B cell (primary cell): Measurements from ENCODE around the gene SPEF1. TPM values are rescaled to one million over a fixed set of nuclear protein-coding genes. Genes with fewer than 3 reads are reported as not detected.

Experiments
- ATAC-seq: fragments of 200-7000 bp; cut with Tn5 transposase; one replicate; pipeline ENCODE4 v1.10.0; 2021; ENCODE audit warnings: low read depth, mild to moderate bottlenecking, moderate number of reproducible peaks, moderate library complexity
- CTCF ChIA-PET: fragments of 350-600 bp; sonication (Branson Sonifier 250); formaldehyde crosslinking; loops from one replicate; lab custom pipeline; 2021; ENCODE audit warnings: antibody characterized with exemption, inconsistent platforms; lab: Charles Lee
- POLR2A ChIA-PET: fragments of 350-600 bp; sonication (Branson Sonifier 250); formaldehyde crosslinking; loops from one replicate; lab custom pipeline; 2021; ENCODE audit warnings: antibody characterized with exemption; lab: Charles Lee
- DNase-seq: peaks from one replicate; pipeline ENCODE4 v3.0.0; 2013
- H2AFZ ChIP-seq: 2 replicates; pipeline ENCODE4 v1.6.1; 2012; ENCODE audit warnings: mild to moderate bottlenecking, low read depth, low read length; ENCODE audit not compliant: insufficient read depth, poor library complexity, severe bottlenecking
- H3K27ac ChIP-seq, 2 donors: 1 replicate in 1 of 2; 2 replicates in 1 of 2; pipeline ENCODE4 v1.5.1; 2012 to 2013; ENCODE audit warnings: low read length in 2 of 2, mild to moderate bottlenecking in 2 of 2, moderate library complexity in 1 of 2
- H3K27me3 ChIP-seq, 4 experiments: fragments of 200-600 bp in 1 of 4; sonication (generic) in 1 of 4; replicated peaks in 1 of 4; 1 replicate in 2 of 4; 2 replicates in 2 of 4; pipeline versions ENCODE4 v1.6.1 to v1.7.0; 2013 to 2016; ENCODE audit warnings: low read length in 3 of 4, mild to moderate bottlenecking in 2 of 4, mixed read lengths in 1 of 4, moderate library complexity in 1 of 4; ENCODE audit not compliant: insufficient read depth in 4 of 4, control insufficient read depth in 3 of 4; ENCODE audit errors: control extremely low read depth in 1 of 4
- H3K36me3 ChIP-seq, 2 experiments: replicated peaks in 1 of 2; 1 replicate in 1 of 2; 2 replicates in 1 of 2; pipeline versions ENCODE4 v1.6.1 to v1.7.1; 2013; ENCODE audit warnings: low read length in 1 of 2; ENCODE audit not compliant: insufficient read depth in 2 of 2, control insufficient read depth in 1 of 2; ENCODE audit errors: control extremely low read depth in 1 of 2, extremely low read depth in 1 of 2
- H3K4me1 ChIP-seq, 2 donors: fragments of 200-600 bp in 1 of 2; sonication (generic) in 1 of 2; 1 replicate in 1 of 2; 2 replicates in 1 of 2; pipeline versions ENCODE4 v1.5.1 to v1.6.1; 2013 to 2017; ENCODE audit warnings: low read length in 2 of 2; ENCODE audit not compliant: control insufficient read depth in 2 of 2, insufficient read depth in 2 of 2
- H3K4me2 ChIP-seq: replicated peaks from 2 replicates; pipeline ENCODE3; 2012; ENCODE audit warnings: mild to moderate bottlenecking, low read depth, low read length; ENCODE audit not compliant: poor library complexity, severe bottlenecking
- H3K4me3 ChIP-seq, 5 experiments: fragments of 200-600 bp in 1 of 5; sonication (generic) in 1 of 5; 1 replicate in 3 of 5; 2 replicates in 2 of 5; pipeline versions ENCODE4 v1.5.1 to v1.7.0; 2011 to 2016; ENCODE audit warnings: low read length in 4 of 5, mild to moderate bottlenecking in 4 of 5, low read depth in 2 of 5, control low read depth in 1 of 5, moderate library complexity in 1 of 5; ENCODE audit not compliant: insufficient read depth in 1 of 5; ENCODE audit errors: control extremely low read depth in 1 of 5, extremely low read depth in 1 of 5
- H3K79me2 ChIP-seq: fragments of 200-600 bp; sonication (generic); one replicate; pipeline ENCODE4 v1.6.0; 2016; ENCODE audit warnings: low read length; ENCODE audit not compliant: control insufficient read depth, insufficient read depth
- H3K9ac ChIP-seq: fragments of 200-600 bp; sonication (generic); 2 replicates; pipeline ENCODE4 v1.6.1; 2017; ENCODE audit warnings: mild to moderate bottlenecking, low read length, moderate library complexity
- H3K9me3 ChIP-seq, 3 donors: one replicate each; pipeline versions ENCODE4 v1.6.1 to v1.7.1; 2013; ENCODE audit warnings: low read length in 2 of 3; ENCODE audit not compliant: control insufficient read depth in 2 of 3, insufficient read depth in 1 of 3; ENCODE audit errors: control extremely low read depth in 1 of 3
- H4K20me1 ChIP-seq: 2 replicates; pipeline ENCODE4 v1.6.0; 2012; ENCODE audit warnings: mild to moderate bottlenecking, low read length; ENCODE audit not compliant: insufficient read depth, control insufficient read depth, poor library complexity, severe bottlenecking
- H3K27ac Mint-ChIP-seq: one replicate; pipeline ENCODE4 v1.8.0; 2021; ENCODE audit warnings: mixed read lengths
- H3K27me3 Mint-ChIP-seq: one replicate; pipeline ENCODE4 v1.8.0; 2021; ENCODE audit warnings: mixed read lengths
- H3K4me1 Mint-ChIP-seq: one replicate; pipeline ENCODE4 v1.8.0; 2021; ENCODE audit warnings: mixed read lengths
- H3K4me3 Mint-ChIP-seq: one replicate; pipeline ENCODE4 v1.8.0; 2021; ENCODE audit warnings: mixed read lengths
- H3K9me3 Mint-ChIP-seq: one replicate; pipeline ENCODE4 v1.8.0; 2022; ENCODE audit warnings: mixed read lengths; ENCODE audit not compliant: insufficient read depth
- CTCF ChIP-seq: fragments of 200-600 bp; IDR thresholded peaks from one replicate; pipeline ENCODE4 v1.8.0; 2022; ENCODE audit warnings: antibody characterized with exemption, mild to moderate bottlenecking
- EZH2 ChIP-seq: IDR thresholded peaks from 2 replicates; pipeline ENCODE4 v1.6.1; 2012; ENCODE audit warnings: borderline replicate concordance, low read depth, mild to moderate bottlenecking, moderate library complexity, low read length; ENCODE audit not compliant: insufficient read depth, poor library complexity, severe bottlenecking
- WGBS: methylation state at CpG from one replicate; pipeline ENCODE4 v1.1.5; 2013; ENCODE audit warnings: missing lambda C conversion rate; ENCODE audit not compliant: insufficient coverage; 5-methylcytosine and 5-hydroxymethylcytosine counted together
- intact Hi-C: fragments of 100-400 bp; cut with micrococcal nuclease; formaldehyde crosslinking; loops from one replicate; pipeline ENCODE4 v1.10.0; 2022
- polyA plus RNA-seq: library from polyadenylated mRNA; depleted of rRNA; stranded (reverse); fragments of >200 nt; gene quantifications from 2 replicates; pipeline ENCODE4 v1.2.3, GENCODE V29; 2012
- total RNA-seq, 2 donors: library from RNA; stranded (reverse); fragments of 120-200 nt in 1 of 2; gene quantifications; 1 replicate in 1 of 2; 2 replicates in 1 of 2; pipeline versions ENCODE4 v1.2.3 to v1.2.4, GENCODE V29; 2013 to 2022

Gene SPEF1
- total and polyA plus RNA-seq, 2 donors (not counting 1 experiment from before 2014, with no cell fraction given): not detected

GRCh38 chr20:3801846-3802245 lies 20.6 kb upstream of the SPEF1 start:
- Mint-ChIP-seq H3K4me1 (peaks cover 63% of the 10 kb centered on the region), H3K9me3 (no peaks in the 10 kb centered on the region), H3K27ac (peak overlapping the region; percentile 32), H3K27me3 (no peaks in the 10 kb centered on the region), H3K4me3 (no peak overlapping the region)
- Histone ChIP-seq H3K27ac (peak overlapping the region in 1 of 2 donors; percentile 85), H3K36me3 (peaks cover 0 to 62% of the 10 kb centered on the region in 2 experiments), H3K9ac (no peak overlapping the region), H3K9me3 (no peaks in the 10 kb centered on the region), H4K20me1 (peaks cover 4% of the 10 kb centered on the region), H3K4me3 (no peak overlapping the region), H3K79me2 (peaks cover 42% of the 10 kb centered on the region), H2AFZ (no peak overlapping the region), H3K4me1 (peaks cover 46 to 62% of the 10 kb centered on the region in 2 donors), H3K27me3 (no peaks in the 10 kb centered on the region), H3K4me2 (no peak overlapping the region)
- ATAC-seq: no peak
- ChIA-PET POLR2A (no interaction called here), CTCF (interaction anchor here (1.2 to 2.7 kb wide), 2 partner anchors 13 to 53 kb away, joined by 3 to 13 read pairs; no protein-coding TSS in a partner anchor)
- WGBS: 99% methylated on average over 13 of the region's 13 CpGs
- TF ChIP-seq EZH2 (no peak), CTCF (no peak)
- intact Hi-C loops: no loop called here
- DNase-seq: no peak

GRCh38 chr20:3801299-3801698 lies 20.1 kb upstream of the SPEF1 start:
- H3K4me1 Mint-ChIP-seq: peaks cover 65% of the 10 kb centered on the region
- peak overlapping the region; percentile 94 for H3K27ac Mint-ChIP-seq
- Histone ChIP-seq H3K9ac (no peak overlapping the region), H3K36me3 (peaks cover 0 to 62% of the 10 kb centered on the region in 2 experiments), H3K27ac (peak overlapping the region; percentile 79 to 85), H3K4me3 (no peak overlapping the region), H3K4me1 (peaks cover 49 to 67% of the 10 kb centered on the region in 2 donors), H3K79me2 (peaks cover 43% of the 10 kb centered on the region), H4K20me1 (peaks cover 4% of the 10 kb centered on the region), H2AFZ (no peak overlapping the region), H3K9me3 (no peaks in the 10 kb centered on the region), H3K4me2 (no peak overlapping the region), H3K27me3 (no peaks in the 10 kb centered on the region)
- H3K9me3 Mint-ChIP-seq: no peaks in the 10 kb centered on the region
- no peak overlapping the region for H3K4me3 Mint-ChIP-seq
- 93% methylated on average over 4 of the region's 4 CpGs for WGBS
- intact Hi-C loops: no loop called here
- ATAC-seq: no peak
- POLR2A ChIA-PET: interaction anchor here (1.0 kb wide), 1 partner anchor 10 kb away, joined by 3 read pairs; no protein-coding TSS in a partner anchor
- no peak for DNase-seq
- TF ChIP-seq CTCF (no peak), EZH2 (no peak)
- CTCF ChIA-PET: interaction anchor here (1.2 to 2.7 kb wide), 3 partner anchors 12 to 53 kb away, joined by 3 to 13 read pairs (median 5); partner anchors contain the start of gene AP5S1
- no peaks in the 10 kb centered on the region for H3K27me3 Mint-ChIP-seq
